GM12875 (cell line): ENCODE results near the gene CCDC192.

Experiments used
- H3K4me3 ChIP-seq: one replicate; pipeline ENCODE4 v1.5.1; 2011; ENCODE audit warnings: low read depth, low read length, control low read depth
- CTCF ChIP-seq: IDR thresholded peaks from 2 replicates; pipeline ENCODE4 v1.5.1; 2011; ENCODE audit warnings: low read depth, mild to moderate bottlenecking, control low read depth, inconsistent platforms, low read length, moderate library complexity, borderline replicate concordance; ENCODE audit not compliant: insufficient read depth

Gene CCDC192

GRCh38 chr5:127928053-127928452 lies 224.9 kb downstream of the CCDC192 start:
- no peak overlapping the region for H3K4me3 ChIP-seq
- no peak for TF ChIP-seq CTCF

- H3K4me3 ChIP-seq = no peak overlapping the region
- TF ChIP-seq CTCF = no peak
Measured at GRCh38 chr5:127930311-127930710, 227.1 kb downstream of the CCDC192 start.

GRCh38 chr5:127931396-127931795 lies 228.2 kb downstream of the CCDC192 start:
- TF ChIP-seq CTCF = no peak
- H3K4me3 ChIP-seq = no peak overlapping the region

- no peak overlapping the region for H3K4me3 ChIP-seq
- TF ChIP-seq CTCF = no peak
Measured at GRCh38 chr5:127933348-127933747, 230.2 kb downstream of the CCDC192 start.

- TF ChIP-seq CTCF = no peak
- H3K4me3 ChIP-seq = no peak overlapping the region
Measured at GRCh38 chr5:127934791-127935256, 231.6 kb downstream of the CCDC192 start.

GRCh38 chr5:127935398-127935797 lies 232.2 kb downstream of the CCDC192 start:
- H3K4me3 ChIP-seq = no peak overlapping the region
- no peak for TF ChIP-seq CTCF

- H3K4me3 ChIP-seq = no peak overlapping the region
- TF ChIP-seq CTCF = no peak
Measured at GRCh38 chr5:127936439-127936972, 233.3 kb downstream of the CCDC192 start.
